ENCODE results near the gene MCF2L. TPM values are rescaled to one million over a fixed set of nuclear protein-coding genes. Genes with fewer than 3 reads are reported as not detected.

The MCF2L gene
- total and polyA plus RNA-seq, 10 of the 15 experiments (the other 5 are each of a cell fraction or from before 2014, with no cell fraction given), result 0.06 to 1.1 (median 0.21) TPM; not detected in 2

DNA sequence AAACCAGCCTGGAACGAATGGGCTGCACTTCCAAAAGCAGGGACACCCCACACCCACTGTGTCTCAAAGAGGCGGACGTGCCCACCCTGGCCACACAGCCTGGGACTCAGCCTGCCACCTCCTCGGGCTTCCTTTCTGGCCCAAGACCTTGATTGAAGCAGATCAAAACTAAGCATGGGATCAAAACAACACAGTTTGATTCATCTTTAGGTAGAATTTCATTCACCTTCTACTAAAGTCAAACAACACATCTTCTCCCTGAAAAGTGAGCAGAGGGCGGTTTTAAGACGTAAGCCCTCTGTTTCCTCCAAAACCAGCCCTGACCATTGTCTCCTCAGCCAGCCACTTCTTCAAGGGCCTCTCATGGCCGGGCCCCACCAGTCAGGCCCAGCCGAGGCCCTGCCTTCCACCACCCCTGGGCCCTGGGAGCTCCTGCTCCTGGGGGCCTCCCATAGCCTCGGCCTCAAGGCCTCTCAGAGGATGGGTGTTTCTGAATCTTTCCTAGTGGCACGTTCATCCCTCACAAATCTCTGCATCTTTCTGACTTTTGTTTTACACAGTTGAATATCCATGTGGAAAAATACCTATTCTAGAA is 147.3 kb downstream of the MCF2L start:
- DNase-seq (ENCODE audit: low read depth, low spot score), result no peak
- CTCF ChIA-PET, result no interaction called here

More for the DNA sequence above, 147.3 kb downstream of the MCF2L start:
- Histone ChIP-seq H3K4me3 (no peak overlapping the region), H2AFZ (ENCODE audit: control insufficient read depth, low read depth, low read length) (no peak overlapping the region), H3K9ac (ENCODE audit: control insufficient read depth, insufficient read depth, low read length) (no peak overlapping the region), H3K4me2 (ENCODE audit: control insufficient read depth, insufficient read depth) (no peak overlapping the region), H3K36me3 (ENCODE audit: control insufficient read depth in 2 of 2, insufficient read depth in 2 of 2, low read length in 1 of 2) (no peaks in the 10 kb centered on the region), H3K27me3 (replicated peaks in 1 of 2; ENCODE audit: control insufficient read depth in 2 of 2, insufficient read depth in 2 of 2, low read length in 1 of 2) (no peaks in the 10 kb centered on the region), H4K20me1 (ENCODE audit: control insufficient read depth, insufficient read depth) (no peaks in the 10 kb centered on the region), H3K79me2 (ENCODE audit: control insufficient read depth, insufficient read depth, low read length) (no peaks in the 10 kb centered on the region), H3K4me1 (ENCODE audit: control insufficient read depth, insufficient read depth, low read length) (no peaks in the 10 kb centered on the region), H3K27ac (ENCODE audit: control insufficient read depth, insufficient read depth) (no peak overlapping the region), H3K9me3 (replicated peaks; ENCODE audit: control insufficient read depth, insufficient read depth, low read length) (no peaks in the 10 kb centered on the region)
- ATAC-seq (no peak), FAIRE-seq (no peak)
- BruUV-seq (replicated peaks), result no TSS peak
- POLR2A ChIA-PET, result no interaction called here
- in situ Hi-C loops (cut with MboI) (no loop called here), intact Hi-C loops (cut with micrococcal nuclease; ENCODE audit: unreplicated experiment) (no loop called here)
- SMC1A ChIA-PET (ENCODE audit: uncharacterized antibody, unreplicated experiment), result no interaction called here
- TF ChIP-seq SREBF2 (IDR thresholded peaks at IDR 0.05; ENCODE audit: low read length), result no peak
- no peak for TF ChIP-seq HDGF (IDR thresholded peaks at IDR 0.05)
- no peak for TF ChIP-seq POLR2A (IDR thresholded peaks at IDR 0.05; ENCODE audit: low read depth, low read length)
- TF ChIP-seq, protein P1, sequence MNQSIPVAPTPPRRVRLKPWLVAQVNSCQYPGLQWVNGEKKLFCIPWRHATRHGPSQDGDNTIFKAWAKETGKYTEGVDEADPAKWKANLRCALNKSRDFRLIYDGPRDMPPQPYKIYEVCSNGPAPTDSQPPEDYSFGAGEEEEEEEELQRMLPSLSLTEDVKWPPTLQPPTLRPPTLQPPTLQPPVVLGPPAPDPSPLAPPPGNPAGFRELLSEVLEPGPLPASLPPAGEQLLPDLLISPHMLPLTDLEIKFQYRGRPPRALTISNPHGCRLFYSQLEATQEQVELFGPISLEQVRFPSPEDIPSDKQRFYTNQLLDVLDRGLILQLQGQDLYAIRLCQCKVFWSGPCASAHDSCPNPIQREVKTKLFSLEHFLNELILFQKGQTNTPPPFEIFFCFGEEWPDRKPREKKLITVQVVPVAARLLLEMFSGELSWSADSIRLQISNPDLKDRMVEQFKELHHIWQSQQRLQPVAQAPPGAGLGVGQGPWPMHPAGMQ (IDR thresholded peaks at IDR 0.05; ENCODE audit: borderline replicate concordance), result no peak
- TF ChIP-seq EP300 (IDR thresholded peaks at IDR 0.05; ENCODE audit: borderline replicate concordance in 1 of 2, control insufficient read depth in 1 of 2, low read depth in 2 of 2, low read length in 2 of 2), result no peak
- no peak for TF ChIP-seq PRDM15 (CRISPR knock-in tag; IDR thresholded peaks at IDR 0.05)
- no peak for TF ChIP-seq YY1 (IDR thresholded peaks at IDR 0.05; ENCODE audit: low read depth, low read length)
- no peak for TF ChIP-seq PBX3 (IDR thresholded peaks at IDR 0.05; ENCODE audit: insufficient replicate concordance, low read depth, low read length)
- TF ChIP-seq POU2F2 (IDR thresholded peaks at IDR 0.05; ENCODE audit: borderline replicate concordance, low read depth, low read length), result no peak
- no peak for TF ChIP-seq ZZZ3 (IDR thresholded peaks at IDR 0.05; ENCODE audit: control insufficient read depth, insufficient read length, low read depth)
- TF ChIP-seq SMAD5 (IDR thresholded peaks at IDR 0.05; ENCODE audit: low read depth), result no peak
- no peak for TF ChIP-seq NFXL1 (IDR thresholded peaks at IDR 0.05; ENCODE audit: borderline replicate concordance)
- TF ChIP-seq SUZ12 (IDR thresholded peaks at IDR 0.05; ENCODE audit: unreplicated experiment), result no peak
- TF ChIP-seq SMAD1 (IDR thresholded peaks at IDR 0.05; ENCODE audit: low read depth, partially characterized antibody), result no peak
- no peak for TF ChIP-seq GABPA (IDR thresholded peaks at IDR 0.05; ENCODE audit: low read depth)
- no peak for TF ChIP-seq MYB (IDR thresholded peaks at IDR 0.05; ENCODE audit: borderline replicate concordance, low read depth, low read length)
- no peak for TF ChIP-seq USF2 (IDR thresholded peaks at IDR 0.05; ENCODE audit: borderline replicate concordance, low read depth, low read length)
- 36% methylated on average over 10 of the region's 10 CpGs for WGBS (ENCODE audit: insufficient coverage, insufficient replicate concordance, low lambda C conversion rate, missing lambda C conversion rate)
- RAD21 ChIA-PET (ENCODE audit: unreplicated experiment), result no interaction called here
